HG02763 (cell line): ENCODE results near the gene TMEM178B.

Source experiments
- ATAC-seq: cut with Tn5 transposase; IDR thresholded peaks from one replicate; pipeline ENCODE4 v1.9.1; 2021; ENCODE audit warnings: mild to moderate bottlenecking, moderate library complexity; ENCODE audit not compliant: unreplicated experiment

TMEM178B gene

GRCh38 chr7:141344153-141344935 is 270.5 kb downstream of the TMEM178B start:
- ATAC-seq: no peak

GRCh38 chr7:141348728-141349127 is 274.9 kb downstream of the TMEM178B start:
- ATAC-seq: no peak

- ATAC-seq: no peak
Measured at GRCh38 chr7:141349338-141349737, 275.5 kb downstream of the TMEM178B start.

- ATAC-seq: no peak
Measured at GRCh38 chr7:141349804-141350203, 275.9 kb downstream of the TMEM178B start.

GRCh38 chr7:141351175-141351574 is 277.3 kb downstream of the TMEM178B start:
- no peak for ATAC-seq

GRCh38 chr7:141352955-141353354 is 279.1 kb downstream of the TMEM178B start:
- no peak for ATAC-seq

GRCh38 chr7:141354251-141354650 is 280.4 kb downstream of the TMEM178B start:
- no peak for ATAC-seq

- no peak for ATAC-seq
Measured at GRCh38 chr7:141355032-141355431, 281.2 kb downstream of the TMEM178B start.

GRCh38 chr7:141356161-141356560 is 282.3 kb downstream of the TMEM178B start:
- ATAC-seq: no peak

GRCh38 chr7:141358386-141358785 is 284.5 kb downstream of the TMEM178B start:
- no peak for ATAC-seq

- ATAC-seq: no peak
Measured at GRCh38 chr7:141359262-141359661, 285.4 kb downstream of the TMEM178B start.

- no peak for ATAC-seq
Measured at GRCh38 chr7:141359740-141360415, 286.0 kb downstream of the TMEM178B start.

- no peak for ATAC-seq
Measured at GRCh38 chr7:141360416-141360760, 286.5 kb downstream of the TMEM178B start.

- ATAC-seq: no peak
Measured at GRCh38 chr7:141360803-141361202, 286.9 kb downstream of the TMEM178B start.

- no peak for ATAC-seq
Measured at GRCh38 chr7:141361479-141361878, 287.6 kb downstream of the TMEM178B start.

GRCh38 chr7:141361960-141362359 is 288.1 kb downstream of the TMEM178B start:
- ATAC-seq: no peak

- ATAC-seq: no peak
Measured at GRCh38 chr7:141362580-141363435, 288.9 kb downstream of the TMEM178B start.

- no peak for ATAC-seq
Measured at GRCh38 chr7:141363748-141364147, 289.9 kb downstream of the TMEM178B start.

GRCh38 chr7:141366091-141366621 is 292.3 kb downstream of the TMEM178B start:
- no peak for ATAC-seq

- no peak for ATAC-seq
Measured at GRCh38 chr7:141369422-141369821, 295.6 kb downstream of the TMEM178B start.

- no peak for ATAC-seq
Measured at GRCh38 chr7:141370178-141370577, 296.3 kb downstream of the TMEM178B start.
